SK-N-SH (cell line): ENCODE results near the gene ARHGAP26. TPM values are rescaled to one million over a fixed set of nuclear protein-coding genes. Genes with fewer than 3 reads are reported as not detected.

Source experiments
- CTCF ChIA-PET: fragments of 300-600, 350-600 bp; formaldehyde crosslinking; extraction: SDS; loops from one replicate; lab custom pipeline; 2021; lab: Yijun Ruan, JAX
- POLR2A ChIA-PET: fragments of 350-600 bp; sonication (Branson Sonifier 250); formaldehyde crosslinking; extraction: SDS; loops from one replicate; lab custom pipeline; 2020; ENCODE audit warnings: antibody characterized with exemption, inconsistent platforms; lab: Yijun Ruan, JAX
- DNase-seq: peaks from one replicate; pipeline ENCODE4 v3.0.0; 2012
- H2AFZ ChIP-seq: fragments of 200-600 bp; sonication (generic); 2 replicates; pipeline ENCODE4 v1.8.1; 2016; ENCODE audit warnings: antibody characterized with exemption, mild to moderate bottlenecking, low read depth
- H3F3A ChIP-seq: fragments of 200-600 bp; sonication (generic); replicated peaks from 2 replicates; pipeline ENCODE3; 2016; ENCODE audit warnings: antibody characterized with exemption, mild to moderate bottlenecking; ENCODE audit not compliant: insufficient read depth
- H3K27ac ChIP-seq, 2 experiments: fragments of 200-500 bp in 1 of 2; fragments of 200-600 bp in 1 of 2; sonication (Bioruptor generic) in 1 of 2; sonication (generic), shearing (Covaris generic) in 1 of 2; 2 replicates each; pipeline versions ENCODE4 v1.5.1 to v1.6.1; 2014 to 2016; ENCODE audit warnings: low read depth in 2 of 2, inconsistent platforms in 1 of 2, low read length in 1 of 2, mild to moderate bottlenecking in 1 of 2, mixed read lengths in 1 of 2
- H3K27me3 ChIP-seq: fragments of 200-600 bp; sonication (generic), shearing (Covaris generic); 2 replicates; pipeline ENCODE4 v1.6.1; 2016; ENCODE audit warnings: mixed run types; ENCODE audit not compliant: insufficient read depth
- H3K36me3 ChIP-seq, 2 experiments: fragments of 200-500 bp in 1 of 2; fragments of 200-600 bp in 1 of 2; sonication (Bioruptor generic) in 1 of 2; sonication (generic) in 1 of 2; replicated peaks in 1 of 2; 2 replicates each; pipeline versions ENCODE3 to v1.5.1; 2014 to 2016; ENCODE audit warnings: low read length in 1 of 2, mild to moderate bottlenecking in 1 of 2; ENCODE audit not compliant: insufficient read depth in 2 of 2, control insufficient read depth in 1 of 2
- H3K4me1 ChIP-seq, 2 experiments: fragments of 200-500 bp in 1 of 2; fragments of 200-600 bp in 1 of 2; sonication (Bioruptor generic) in 1 of 2; sonication (generic), shearing (Covaris generic) in 1 of 2; 2 replicates each; pipeline versions ENCODE4 v1.5.1 to v1.6.1; 2014 to 2016; ENCODE audit warnings: low read depth in 1 of 2, low read length in 1 of 2, mixed run types in 1 of 2; ENCODE audit not compliant: insufficient read depth in 2 of 2, control insufficient read depth in 1 of 2
- H3K4me2 ChIP-seq: fragments of 200-600 bp; sonication (generic), shearing (Covaris generic); 2 replicates; pipeline ENCODE4 v1.6.1; 2017; ENCODE audit warnings: mixed run types
- H3K4me3 ChIP-seq, 2 experiments: fragments of 200-500 bp in 1 of 2; fragments of 200-600 bp in 1 of 2; sonication (Bioruptor generic) in 1 of 2; sonication (generic), shearing (Covaris generic) in 1 of 2; 2 replicates each; pipeline versions ENCODE4 v1.5.1 to v1.8.1; 2014 to 2016; ENCODE audit warnings: low read depth in 2 of 2, inconsistent platforms in 1 of 2, low read length in 1 of 2, mild to moderate bottlenecking in 1 of 2, mixed read lengths in 1 of 2, moderate library complexity in 1 of 2
- H3K79me2 ChIP-seq: fragments of 200-600 bp; sonication (generic); 2 replicates; pipeline ENCODE4 v1.8.1; 2017; ENCODE audit warnings: mild to moderate bottlenecking; ENCODE audit not compliant: insufficient read depth
- H3K9ac ChIP-seq: fragments of 200-600 bp; sonication (generic); 2 replicates; pipeline ENCODE4 v1.6.1; 2017; ENCODE audit warnings: mixed run types
- H3K9me2 ChIP-seq: fragments of 200-600 bp; sonication (generic); 2 replicates; pipeline ENCODE4 v1.6.1; 2017; ENCODE audit warnings: mixed run types
- H3K9me3 ChIP-seq: fragments of 200-600 bp; sonication (generic); 2 replicates; pipeline ENCODE4 v1.6.1; 2017; ENCODE audit warnings: mixed run types, mild to moderate bottlenecking, moderate library complexity
- H4K20me1 ChIP-seq: fragments of 200-600 bp; sonication (generic); 2 replicates; pipeline ENCODE4 v1.6.1; 2017; ENCODE audit warnings: mild to moderate bottlenecking, mixed run types; ENCODE audit not compliant: insufficient read depth
- ELF1 ChIP-seq: IDR thresholded peaks from 2 replicates; pipeline ENCODE4 v1.4.0; 2012
- EP300 ChIP-seq, 2 experiments: IDR thresholded peaks; 2 replicates each; pipeline versions ENCODE4 v1.4.0 to v1.6.1; 2012; ENCODE audit warnings: borderline replicate concordance in 1 of 2, low read depth in 1 of 2, low read length in 1 of 2
- FOSL2 ChIP-seq: IDR thresholded peaks from 2 replicates; pipeline ENCODE4 v1.4.0; 2012; ENCODE audit warnings: low read depth, mild to moderate bottlenecking, moderate library complexity, borderline replicate concordance
- FOXM1 ChIP-seq: IDR thresholded peaks from 2 replicates; pipeline ENCODE4 v1.4.0; 2012; ENCODE audit warnings: low read depth, mild to moderate bottlenecking
- GABPA ChIP-seq: IDR thresholded peaks from 2 replicates; pipeline ENCODE4 v1.4.0; 2012; ENCODE audit warnings: low read depth, mild to moderate bottlenecking
- IRF3 ChIP-seq: fragments of 150-350 bp; IDR thresholded peaks from 2 replicates; pipeline ENCODE4 v1.6.1; 2016; ENCODE audit warnings: mild to moderate bottlenecking, low read depth, low read length
- JUND ChIP-seq: IDR thresholded peaks from 2 replicates; pipeline ENCODE4 v1.4.0; 2012
- MEF2A ChIP-seq: IDR thresholded peaks from 2 replicates; pipeline ENCODE4 v1.4.0; 2012; ENCODE audit warnings: low read depth, borderline replicate concordance
- NRF1 ChIP-seq: IDR thresholded peaks from 2 replicates; pipeline ENCODE4 v1.6.1; 2012; ENCODE audit warnings: low read depth, mild to moderate bottlenecking, low read length
- RCOR1 ChIP-seq: fragments of 150-350 bp; IDR thresholded peaks from 2 replicates; pipeline ENCODE4 v1.6.1; 2017; ENCODE audit warnings: antibody characterized with exemption, low read length
- RFX5 ChIP-seq: IDR thresholded peaks from 2 replicates; pipeline ENCODE4 v1.6.1; 2012; ENCODE audit warnings: mild to moderate bottlenecking, improper control_type of control experiment, low read length
- RXRA ChIP-seq: IDR thresholded peaks from 2 replicates; pipeline ENCODE4 v1.4.0; 2012; ENCODE audit warnings: low read depth, mild to moderate bottlenecking, borderline replicate concordance
- SMC3 ChIP-seq: IDR thresholded peaks from 2 replicates; pipeline ENCODE4 v1.6.1; 2012; ENCODE audit warnings: low read depth, low read length, improper control_type of control experiment
- TAF1 ChIP-seq: IDR thresholded peaks from 2 replicates; pipeline ENCODE4 v1.6.1; 2012; ENCODE audit warnings: low read depth, mild to moderate bottlenecking, low read length, moderate library complexity, borderline replicate concordance
- TEAD4 ChIP-seq: IDR thresholded peaks from 2 replicates; pipeline ENCODE4 v1.4.0; 2012; ENCODE audit warnings: mild to moderate bottlenecking, borderline replicate concordance; ENCODE audit not compliant: insufficient read depth
- USF1 ChIP-seq: IDR thresholded peaks from 2 replicates; pipeline ENCODE4 v1.4.0; 2012; ENCODE audit warnings: low read depth, borderline replicate concordance
- USF2 ChIP-seq: fragments of 150-350 bp; IDR thresholded peaks from 2 replicates; pipeline ENCODE4 v1.6.1; 2017; ENCODE audit warnings: antibody characterized with exemption, low read length, low read depth, borderline replicate concordance
- YY1 ChIP-seq: IDR thresholded peaks from 2 replicates; pipeline ENCODE4 v1.4.0; 2012; ENCODE audit warnings: low read depth, mild to moderate bottlenecking
- ZBTB33 ChIP-seq: IDR thresholded peaks from 2 replicates; pipeline ENCODE4 v1.4.0; 2012; ENCODE audit warnings: low read depth, borderline replicate concordance
- WGBS: methylation state at CpG from one replicate; pipeline ENCODE4 v1.1.6; 2017; ENCODE audit warnings: low lambda C conversion rate; 5-methylcytosine and 5-hydroxymethylcytosine counted together
- polyA plus RNA-seq, 3 experiments: library from polyadenylated mRNA; depleted of rRNA; stranded (reverse); fragments of >200 nt; gene quantifications; 2 replicates each; pipeline ENCODE4 v1.2.3, GENCODE V29; 2012

The ARHGAP26 gene
- polyA plus RNA-seq, 1 of the 3 experiments (the other 2 are of a cell fraction): 6.1 TPM

- 83% methylated on average over 4 of the region's 4 CpGs for WGBS
Observed at GRCh38 chr5:142757564-142757963, 12.6 kb upstream of the ARHGAP26 start.

GRCh38 chr5:142758062-142758795, 11.9 kb upstream of the ARHGAP26 start:
- no peak for DNase-seq
- Histone ChIP-seq H3K9ac (no peak overlapping the region), H3K36me3 (no peaks in the 10 kb centered on the region), H3K9me2 (no peaks in the 10 kb centered on the region), H3K27me3 (no peaks in the 10 kb centered on the region), H3K4me2 (no peak overlapping the region), H3K4me3 (no peak overlapping the region), H3K9me3 (no peaks in the 10 kb centered on the region), H2AFZ (no peak overlapping the region), H3K4me1 (peaks cover 5 to 9% of the 10 kb centered on the region in 2 experiments; a peak in 2 of 4 replicates), H4K20me1 (no peaks in the 10 kb centered on the region), H3K79me2 (no peaks in the 10 kb centered on the region), H3F3A (no peaks in the 10 kb centered on the region), H3K27ac (no peak overlapping the region)
- POLR2A ChIA-PET: no interaction called here
- CTCF ChIA-PET: interaction anchor here (1.0 to 2.3 kb wide), 4 partner anchors 40 to 130 kb away, joined by 3 to 6 read pairs (median 4); no protein-coding TSS in a partner anchor
- 94% methylated on average over 7 of the region's 7 CpGs for WGBS
- no peak for TF ChIP-seq RXRA
- no peak for TF ChIP-seq TAF1
- TF ChIP-seq USF2: no peak
- no peak for TF ChIP-seq ZBTB33
- TF ChIP-seq NRF1: no peak
- no peak for TF ChIP-seq FOXM1
- no peak for TF ChIP-seq YY1

More at GRCh38 chr5:142757564-142757963, 12.6 kb upstream of the ARHGAP26 start:
- Histone ChIP-seq H3K9me3 (no peaks in the 10 kb centered on the region), H3K9me2 (no peaks in the 10 kb centered on the region), H2AFZ (no peak overlapping the region), H3K79me2 (no peaks in the 10 kb centered on the region), H3K9ac (no peak overlapping the region), H3K27ac (no peak overlapping the region), H4K20me1 (no peaks in the 10 kb centered on the region), H3K4me1 (peaks cover 7 to 9% of the 10 kb centered on the region in 2 experiments; a peak in 2 of 4 replicates), H3K4me3 (no peak overlapping the region), H3K27me3 (no peaks in the 10 kb centered on the region), H3K36me3 (no peaks in the 10 kb centered on the region), H3F3A (no peaks in the 10 kb centered on the region), H3K4me2 (no peak overlapping the region)
- ChIA-PET CTCF (interaction anchor here (1.0 to 2.3 kb wide), 4 partner anchors 39 to 131 kb away, joined by 3 to 6 read pairs (median 4); no protein-coding TSS in a partner anchor), POLR2A (no interaction called here)
- TF ChIP-seq FOSL2 (no peak), RCOR1 (no peak), MEF2A (no peak), GABPA (no peak), JUND (no peak), SMC3 (no peak), ELF1 (no peak), EP300 (IDR thresholded peaks at IDR 0.05; ENCODE audit: borderline replicate concordance in 1 of 2, low read depth in 1 of 2, low read length in 1 of 2) (no peak), NRF1 (no peak), USF2 (no peak), TEAD4 (no peak), USF1 (no peak), FOXM1 (no peak), RFX5 (no peak), IRF3 (no peak)
- DNase-seq: no peak
